Measurements from ENCODE around the gene BICDL1.
A peak's percentile ranks its signal among the peaks of the same experiment; 100 is the strongest.

BICDL1 gene

DNA sequence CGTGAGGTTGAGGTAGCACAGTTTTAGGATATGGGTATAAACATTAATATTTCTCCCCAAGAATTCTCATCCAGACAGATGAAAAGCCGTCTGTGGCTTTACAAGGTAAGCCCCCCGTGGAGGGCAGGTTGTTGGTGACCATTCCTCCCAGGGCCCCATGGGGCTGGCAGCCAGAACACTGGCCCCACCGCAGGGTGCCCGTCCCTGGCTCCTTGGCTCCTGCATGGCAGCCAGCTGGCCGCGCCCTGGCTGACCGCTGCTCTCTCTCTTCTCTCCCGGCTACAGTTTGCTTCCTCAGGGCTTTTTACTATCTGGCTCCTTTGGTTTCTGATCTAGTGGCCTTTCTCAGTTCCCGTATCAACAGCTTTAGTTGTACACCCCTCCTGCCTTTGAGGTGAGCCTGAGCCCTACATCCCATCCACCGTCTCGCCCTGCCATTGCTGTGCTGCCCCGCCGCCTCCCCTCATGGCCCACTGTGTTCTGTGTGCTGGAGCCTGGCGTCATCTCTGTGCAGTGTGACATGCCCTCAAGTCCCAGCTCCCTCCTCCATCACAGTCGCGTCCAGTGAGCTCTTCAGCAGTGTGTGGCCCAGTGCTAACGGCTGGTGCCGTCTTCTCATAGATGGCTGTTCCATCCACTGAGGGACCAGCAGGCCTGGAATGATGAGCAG, 101.7 kb downstream of the BICDL1 start:
- FAIRE-seq: no peak
- TF ChIP-seq POLR2A (IDR thresholded peaks at IDR 0.05; ENCODE audit: low read depth, low read length) (no peak), POLR2AphosphoS5 (IDR thresholded peaks at IDR 0.05; ENCODE audit: low read depth, low read length) (no peak), TAF1 (IDR thresholded peaks at IDR 0.05; ENCODE audit: borderline replicate concordance, low read depth, low read length) (no peak)

DNA sequence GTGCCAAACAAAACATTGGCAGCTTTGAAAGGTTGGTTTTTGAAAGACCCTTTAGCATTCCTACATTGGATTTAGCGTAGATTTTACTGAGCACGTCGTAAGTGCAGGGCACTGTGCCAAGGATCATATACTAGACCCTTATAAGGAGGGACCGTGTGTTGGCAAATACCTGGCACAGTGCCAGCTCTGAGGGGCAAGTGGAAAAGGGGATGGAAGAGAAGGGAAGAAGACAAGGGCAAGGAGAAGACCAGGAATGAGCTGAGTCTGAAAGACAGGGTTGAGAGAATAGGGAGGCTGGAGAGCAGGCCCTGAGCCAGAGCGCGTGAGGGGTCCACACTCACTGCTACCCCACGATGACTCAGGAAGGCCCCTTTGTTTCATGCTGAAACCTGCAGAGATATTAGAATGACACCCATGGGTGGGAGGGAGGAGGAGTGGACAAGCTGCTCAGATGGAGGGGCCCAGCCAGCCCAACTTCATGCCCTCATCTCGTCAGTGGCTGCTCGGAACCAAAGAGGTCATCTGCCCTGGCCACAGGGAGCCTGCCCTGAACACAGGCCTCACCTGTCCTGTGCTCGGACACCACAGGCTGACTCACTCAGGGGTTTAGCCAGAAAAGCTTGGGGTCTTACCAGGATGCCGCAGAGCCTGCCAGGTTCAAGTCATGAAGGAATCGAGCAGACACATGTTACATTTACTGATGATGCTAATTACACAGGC, 102.5 kb downstream of the BICDL1 start:
- no peak for TF ChIP-seq POLR2A (IDR thresholded peaks at IDR 0.05; ENCODE audit: low read depth, low read length)
- no peak for TF ChIP-seq TAF1 (IDR thresholded peaks at IDR 0.05; ENCODE audit: borderline replicate concordance, low read depth, low read length)
- no peak for TF ChIP-seq POLR2AphosphoS5 (IDR thresholded peaks at IDR 0.05; ENCODE audit: low read depth, low read length)
- DNase-seq (ENCODE audit: insufficient read length) (no peak), FAIRE-seq (no peak)

More for the DNA sequence above, 101.7 kb downstream of the BICDL1 start:
- DNase-seq (ENCODE audit: insufficient read length): no peak

DNA sequence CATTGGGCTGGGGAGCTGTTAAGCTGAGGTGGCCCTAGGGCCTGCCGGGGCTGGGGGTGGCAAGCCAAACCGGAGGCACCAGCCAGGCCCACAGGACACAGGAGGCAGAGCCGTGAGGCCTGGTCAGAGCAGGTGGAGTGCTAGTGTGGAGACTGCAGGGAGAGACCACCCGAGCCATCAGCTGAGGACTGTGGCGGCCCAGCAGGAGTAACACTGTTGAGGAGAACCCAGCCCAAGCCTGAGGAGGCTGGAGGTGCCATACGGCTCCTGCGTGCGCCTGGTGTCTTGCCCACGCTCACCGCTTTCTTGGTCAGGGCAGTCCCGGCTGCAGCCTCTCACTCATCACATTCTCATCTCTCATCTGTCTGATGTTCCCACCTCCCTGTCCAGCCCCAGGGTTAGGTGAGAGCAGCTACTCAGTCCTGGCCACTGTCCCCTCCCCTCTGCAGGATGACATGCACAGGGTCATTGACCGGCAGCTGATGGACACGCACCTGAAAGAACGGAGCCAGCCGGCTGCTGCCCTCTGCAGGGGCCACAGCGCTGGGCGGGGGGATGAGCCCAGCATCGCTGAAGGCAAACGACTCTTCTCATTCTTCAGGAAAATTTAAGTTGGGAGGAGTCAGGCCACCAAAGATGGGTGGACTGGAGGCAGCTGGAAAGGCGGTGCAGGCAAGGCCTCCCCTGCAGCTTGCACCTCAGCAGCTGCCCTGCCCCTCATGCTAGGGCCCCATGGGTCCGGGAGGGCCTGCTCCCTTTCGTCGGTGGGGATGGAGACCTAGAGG, 103.7 kb downstream of the BICDL1 start:
- DNase-seq (ENCODE audit: insufficient read length): no peak
- no peak for FAIRE-seq
- TF ChIP-seq TAF1 (IDR thresholded peaks at IDR 0.05; ENCODE audit: borderline replicate concordance, low read depth, low read length): no peak
- TF ChIP-seq POLR2A (IDR thresholded peaks at IDR 0.05; ENCODE audit: low read depth, low read length): no peak
- no peak for TF ChIP-seq POLR2AphosphoS5 (IDR thresholded peaks at IDR 0.05; ENCODE audit: low read depth, low read length)

DNA sequence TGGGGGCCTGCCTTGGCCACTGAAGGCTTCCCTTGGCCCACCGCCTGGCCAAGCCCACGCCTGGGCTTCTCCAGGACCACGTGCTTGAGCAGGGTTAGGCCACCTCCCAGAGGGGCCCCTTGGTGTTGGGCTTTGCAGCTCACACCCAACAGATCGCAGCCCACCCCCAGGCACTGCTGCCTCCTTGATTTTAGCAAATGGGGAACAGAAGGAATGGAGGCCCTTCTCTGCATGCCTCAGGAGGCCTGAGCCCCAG, 104.2 kb downstream of the BICDL1 start:
- no peak for FAIRE-seq
- TF ChIP-seq TAF1 (IDR thresholded peaks at IDR 0.05; ENCODE audit: borderline replicate concordance, low read depth, low read length) (no peak), POLR2AphosphoS5 (IDR thresholded peaks at IDR 0.05; ENCODE audit: low read depth, low read length) (no peak), POLR2A (IDR thresholded peaks at IDR 0.05; ENCODE audit: low read depth, low read length) (no peak; the same call in 1 of the 2 replicates)
- DNase-seq (ENCODE audit: insufficient read length): no peak

DNA sequence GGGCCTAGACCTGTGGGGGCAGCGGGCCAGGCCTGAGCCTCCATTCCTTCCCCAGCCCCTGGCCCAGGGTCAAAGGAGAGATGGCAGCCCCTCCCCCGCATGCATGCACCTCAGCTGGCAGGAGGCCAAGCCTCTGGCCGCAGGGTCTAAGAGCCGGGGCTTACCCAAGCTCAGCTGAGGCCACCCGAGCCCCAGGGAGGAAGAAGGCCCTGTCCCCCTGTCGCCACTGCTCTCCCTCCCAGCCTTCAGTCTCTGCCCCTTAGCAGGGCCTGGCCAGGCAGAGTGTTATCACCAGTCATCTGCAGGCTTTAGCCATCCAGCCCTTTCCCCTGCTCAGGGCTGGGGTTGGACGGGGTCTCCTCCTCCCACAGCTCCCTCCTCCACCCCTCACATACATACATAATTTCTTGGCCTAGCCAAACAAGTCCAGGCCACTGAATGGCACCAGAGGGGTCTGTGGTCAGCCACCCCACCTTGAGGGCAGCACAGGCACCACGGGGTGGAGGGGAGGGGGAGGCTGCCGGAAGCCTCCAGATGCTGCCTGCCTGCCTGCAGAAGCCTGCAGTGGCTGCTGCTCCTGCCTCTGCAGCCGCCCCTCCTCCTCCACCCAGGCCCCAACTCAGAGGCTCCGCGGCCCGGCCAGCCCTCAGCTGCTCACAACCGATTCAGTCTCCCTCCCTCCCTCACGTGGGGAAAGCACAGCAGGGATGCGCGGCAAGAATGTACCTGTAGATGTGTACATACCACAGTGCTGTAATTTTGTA, 104.7 kb downstream of the BICDL1 start:
- FAIRE-seq (no peak), DNase-seq (ENCODE audit: insufficient read length) (no peak)

DNA sequence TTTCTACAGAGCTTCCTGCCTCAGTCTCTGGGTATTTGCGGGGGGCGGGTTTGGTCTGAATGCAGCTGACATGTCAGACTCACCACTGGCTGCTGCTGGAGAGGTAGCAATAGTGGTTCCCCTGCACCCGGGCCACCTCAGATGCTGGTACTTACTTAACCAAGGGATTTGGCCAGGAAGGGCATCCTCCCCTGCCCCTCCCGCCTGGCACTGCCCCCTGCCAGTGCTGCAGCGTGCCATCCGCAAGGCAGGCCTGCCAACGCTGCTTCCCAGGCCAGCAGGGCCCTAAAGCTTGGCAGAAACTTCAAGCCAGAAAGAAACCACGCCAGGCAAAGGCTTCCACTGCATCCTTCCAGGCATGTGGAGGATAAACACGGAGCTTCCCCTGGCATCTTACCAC, 105.4 kb downstream of the BICDL1 start:
- FAIRE-seq (no peak), DNase-seq (ENCODE audit: insufficient read length) (no peak)
- TF ChIP-seq POLR2A (IDR thresholded peaks at IDR 0.05; ENCODE audit: low read depth, low read length) (no peak), POLR2AphosphoS5 (IDR thresholded peaks at IDR 0.05; ENCODE audit: low read depth, low read length) (no peak)

More for the DNA sequence above, 104.7 kb downstream of the BICDL1 start:
- 0 out of 2 replicates have a peak, but pooled peaks have one; percentile 38 for TF ChIP-seq POLR2A (IDR thresholded peaks at IDR 0.05; ENCODE audit: low read depth, low read length)
- no peak for TF ChIP-seq TAF1 (IDR thresholded peaks at IDR 0.05; ENCODE audit: borderline replicate concordance, low read depth, low read length)

DNA sequence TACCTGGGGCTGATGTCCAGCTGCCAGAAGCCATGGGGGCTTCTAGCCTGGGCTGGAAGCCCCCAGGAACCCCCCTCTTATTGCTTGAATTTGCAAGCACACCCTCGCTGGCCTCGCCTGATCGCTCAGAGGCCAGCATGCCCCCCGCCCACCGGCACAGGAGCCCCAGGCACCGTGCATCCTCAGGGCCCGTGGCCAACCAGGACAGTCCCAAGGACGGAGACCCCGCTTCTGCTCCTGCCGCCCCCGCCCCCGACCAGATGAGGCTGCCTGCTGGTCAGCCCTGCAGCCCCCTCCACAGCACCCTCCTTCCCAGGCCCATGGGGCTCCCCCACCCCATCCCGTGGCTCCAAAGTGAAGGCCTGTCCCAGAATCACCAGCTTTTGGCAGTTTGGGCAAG, 106.3 kb downstream of the BICDL1 start:
- FAIRE-seq (no peak), DNase-seq (ENCODE audit: insufficient read length) (no peak)
- peak; percentile 13; the same call in 1 of the 2 replicates for TF ChIP-seq POLR2AphosphoS5 (IDR thresholded peaks at IDR 0.05; ENCODE audit: low read depth, low read length)
- no peak for TF ChIP-seq POLR2A (IDR thresholded peaks at IDR 0.05; ENCODE audit: low read depth, low read length)
- TF ChIP-seq TAF1 (IDR thresholded peaks at IDR 0.05; ENCODE audit: borderline replicate concordance, low read depth, low read length): no peak

DNA sequence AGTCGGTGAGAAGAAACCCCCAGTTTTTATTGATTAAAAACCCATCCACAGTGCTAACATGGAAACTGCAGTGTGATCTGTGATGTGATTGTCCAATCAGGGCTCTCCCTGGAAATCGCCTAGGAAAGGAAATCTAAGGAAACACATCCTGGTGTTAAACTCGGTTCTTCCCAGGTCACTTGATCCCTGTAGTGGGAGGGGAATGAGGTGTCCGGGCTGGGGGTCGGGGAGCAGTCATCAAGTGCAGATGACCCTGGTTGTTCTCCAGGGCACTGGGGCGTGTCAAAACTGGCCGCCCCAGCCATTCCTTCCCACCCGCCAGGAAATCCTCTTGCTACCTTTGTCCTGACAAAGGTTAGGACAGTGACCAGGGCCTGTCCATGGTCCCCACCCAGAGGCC, 106.7 kb downstream of the BICDL1 start:
- TF ChIP-seq POLR2AphosphoS5 (IDR thresholded peaks at IDR 0.05; ENCODE audit: low read depth, low read length): no peak; the same call in 1 of the 2 replicates
- no peak for TF ChIP-seq POLR2A (IDR thresholded peaks at IDR 0.05; ENCODE audit: low read depth, low read length)
- TF ChIP-seq TAF1 (IDR thresholded peaks at IDR 0.05; ENCODE audit: borderline replicate concordance, low read depth, low read length): no peak
- FAIRE-seq (no peak), DNase-seq (ENCODE audit: insufficient read length) (no peak)

DNA sequence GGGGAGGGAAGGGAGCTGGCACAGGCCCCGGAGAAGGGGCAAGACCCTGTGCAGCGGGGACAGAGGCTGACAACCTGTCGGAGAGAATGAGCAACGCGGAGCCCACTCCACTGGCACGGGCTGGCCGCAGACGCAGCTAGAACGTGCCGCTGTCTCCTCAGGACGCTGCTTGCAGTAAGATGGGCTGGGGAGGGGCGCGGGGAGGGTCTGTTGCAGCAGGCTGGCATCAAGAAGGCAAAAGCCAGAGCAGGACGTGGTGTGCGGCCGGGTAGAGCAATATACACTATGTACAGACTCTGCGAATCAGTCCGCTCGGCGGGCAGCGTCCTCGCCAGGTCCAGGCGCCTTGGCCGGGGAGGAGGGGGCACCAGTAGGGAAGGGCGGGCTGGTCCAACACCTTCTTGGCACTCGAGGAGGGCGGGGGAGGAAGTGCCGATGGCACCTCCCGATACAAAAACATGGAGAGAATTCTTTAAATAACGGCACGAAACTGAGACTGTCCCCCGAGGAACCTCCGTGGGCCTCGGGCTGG, 107.7 kb downstream of the BICDL1 start:
- FAIRE-seq (no peak), DNase-seq (ENCODE audit: insufficient read length) (no peak)
- TF ChIP-seq POLR2A (IDR thresholded peaks at IDR 0.05; ENCODE audit: low read depth, low read length): no peak
- TF ChIP-seq POLR2AphosphoS5 (IDR thresholded peaks at IDR 0.05; ENCODE audit: low read depth, low read length): no peak
- no peak for TF ChIP-seq TAF1 (IDR thresholded peaks at IDR 0.05; ENCODE audit: borderline replicate concordance, low read depth, low read length)

DNA sequence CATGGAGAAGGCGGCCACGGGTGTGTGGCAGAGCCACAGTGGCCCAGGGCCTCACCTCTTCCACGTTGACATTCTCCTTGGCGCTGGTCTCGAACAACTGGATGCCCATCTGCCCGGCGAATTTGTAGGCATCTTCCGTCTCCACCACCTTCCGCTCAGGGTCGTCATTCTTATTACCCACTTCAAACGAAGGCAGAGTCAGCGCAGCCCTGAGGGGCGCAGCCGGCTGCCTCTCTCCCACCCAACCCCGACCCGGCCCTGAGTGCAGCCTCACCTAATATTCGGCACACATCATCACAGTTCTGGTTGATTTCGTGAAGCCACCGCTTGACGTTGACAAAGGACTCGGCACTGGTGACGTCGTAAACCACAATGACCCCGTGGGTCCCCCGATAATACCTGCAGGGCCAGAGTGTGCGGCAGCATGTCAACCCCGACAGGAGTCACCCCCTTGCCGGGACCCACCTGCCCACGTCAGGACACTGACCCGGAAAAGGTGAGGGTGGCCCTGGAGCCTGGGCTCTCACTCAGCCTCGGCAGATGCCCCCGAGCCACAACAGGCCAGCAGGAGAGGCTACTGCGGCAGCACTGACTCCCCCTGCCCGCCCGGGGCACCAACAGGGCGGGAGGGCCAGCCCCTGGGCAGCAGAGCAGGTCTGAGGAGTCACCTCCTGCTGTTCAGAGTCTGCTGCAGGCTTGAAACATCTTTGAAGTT, 109.9 kb downstream of the BICDL1 start:
- no peak for FAIRE-seq
- TF ChIP-seq POLR2A (IDR thresholded peaks at IDR 0.05; ENCODE audit: low read depth, low read length) (no peak), POLR2AphosphoS5 (IDR thresholded peaks at IDR 0.05; ENCODE audit: low read depth, low read length) (no peak), TAF1 (IDR thresholded peaks at IDR 0.05; ENCODE audit: borderline replicate concordance, low read depth, low read length) (no peak)
- DNase-seq (ENCODE audit: insufficient read length): no peak
